B cell (primary cell): ENCODE measurements around the gene RBM38.

Experiments used
- EZH2 ChIP-seq: IDR thresholded peaks from 2 replicates; pipeline ENCODE4 v1.6.1; 2012; ENCODE audit warnings: borderline replicate concordance, low read depth, mild to moderate bottlenecking, moderate library complexity, low read length; ENCODE audit not compliant: insufficient read depth, poor library complexity, severe bottlenecking
- TF ChIP-seq, protein P1 (sequence below): fragments of 200-600 bp; IDR thresholded peaks from one replicate; pipeline ENCODE4 v1.8.0; 2022; ENCODE audit warnings: antibody characterized with exemption, mild to moderate bottlenecking

DNA sequence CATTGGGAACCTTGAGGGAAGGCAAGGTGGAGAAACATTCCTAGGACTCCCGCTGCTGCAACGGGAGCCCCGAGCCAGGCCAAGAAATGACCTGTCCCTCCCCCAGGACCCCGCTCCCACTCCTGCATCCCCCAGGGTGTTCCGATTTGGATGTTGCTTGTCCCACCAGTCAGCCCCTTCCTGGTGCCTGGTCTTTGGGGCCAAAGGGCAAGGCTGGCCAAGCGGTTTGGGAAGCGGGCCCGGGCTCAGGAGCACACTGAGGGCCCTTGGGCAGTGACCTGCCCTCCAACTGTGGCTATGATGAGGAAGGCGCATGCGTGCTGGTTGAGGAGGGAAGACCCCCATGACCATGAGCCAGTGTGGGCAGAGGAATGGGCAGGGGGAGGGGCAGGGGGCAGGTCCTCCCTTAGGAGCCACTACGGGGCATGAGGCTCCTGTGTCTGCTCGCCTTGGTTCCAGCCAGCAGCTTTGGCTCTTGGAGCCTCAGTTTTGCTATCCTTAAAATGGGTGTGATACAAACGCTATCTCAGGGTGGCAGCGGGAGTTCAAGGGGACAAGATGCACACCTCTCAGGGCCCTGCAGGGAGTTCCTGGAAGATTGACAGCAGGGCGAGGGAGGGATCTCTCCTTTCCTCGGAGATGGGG, 50.4 kb downstream of the RBM38 start:
- no peak for TF ChIP-seq EZH2
- TF ChIP-seq, protein P1, sequence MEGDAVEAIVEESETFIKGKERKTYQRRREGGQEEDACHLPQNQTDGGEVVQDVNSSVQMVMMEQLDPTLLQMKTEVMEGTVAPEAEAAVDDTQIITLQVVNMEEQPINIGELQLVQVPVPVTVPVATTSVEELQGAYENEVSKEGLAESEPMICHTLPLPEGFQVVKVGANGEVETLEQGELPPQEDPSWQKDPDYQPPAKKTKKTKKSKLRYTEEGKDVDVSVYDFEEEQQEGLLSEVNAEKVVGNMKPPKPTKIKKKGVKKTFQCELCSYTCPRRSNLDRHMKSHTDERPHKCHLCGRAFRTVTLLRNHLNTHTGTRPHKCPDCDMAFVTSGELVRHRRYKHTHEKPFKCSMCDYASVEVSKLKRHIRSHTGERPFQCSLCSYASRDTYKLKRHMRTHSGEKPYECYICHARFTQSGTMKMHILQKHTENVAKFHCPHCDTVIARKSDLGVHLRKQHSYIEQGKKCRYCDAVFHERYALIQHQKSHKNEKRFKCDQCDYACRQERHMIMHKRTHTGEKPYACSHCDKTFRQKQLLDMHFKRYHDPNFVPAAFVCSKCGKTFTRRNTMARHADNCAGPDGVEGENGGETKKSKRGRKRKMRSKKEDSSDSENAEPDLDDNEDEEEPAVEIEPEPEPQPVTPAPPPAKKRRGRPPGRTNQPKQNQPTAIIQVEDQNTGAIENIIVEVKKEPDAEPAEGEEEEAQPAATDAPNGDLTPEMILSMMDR, result no peak
